Activated CD8-positive, alpha-beta T cell treated with anti-CD3 and anti-CD28 coated beads for 36 hours (primary cell): ENCODE measurements around the gene AGBL4. TPM values are rescaled to one million over a fixed set of nuclear protein-coding genes. Genes with fewer than 3 reads are reported as not detected.
A peak's percentile ranks its signal among the peaks of the same experiment; 100 is the strongest.

Source experiments
- ATAC-seq: fragments of 200-7000 bp; cut with Tn5 transposase; one replicate; pipeline ENCODE4 v1.10.0; 2021; ENCODE audit warnings: mild to moderate bottlenecking, moderate library complexity
- CTCF ChIA-PET: fragments of 350-600 bp; sonication (Branson Sonifier 250); formaldehyde crosslinking; loops from one replicate; lab custom pipeline; 2021; ENCODE audit warnings: antibody characterized with exemption; lab: Charles Lee
- POLR2A ChIA-PET: fragments of 350-600 bp; sonication (Branson Sonifier 250); formaldehyde crosslinking; loops from one replicate; lab custom pipeline; 2021; ENCODE audit warnings: antibody characterized with exemption; lab: Charles Lee
- DNase-seq: peaks from one replicate; pipeline ENCODE4 v3.0.0-alpha.2; 2020
- H3K27ac Mint-ChIP-seq: one replicate; pipeline ENCODE4 v1.8.0; 2021; ENCODE audit warnings: mild to moderate bottlenecking, mixed read lengths
- H3K27me3 Mint-ChIP-seq: one replicate; pipeline ENCODE4 v1.8.0; 2021; ENCODE audit warnings: mixed read lengths
- H3K36me3 Mint-ChIP-seq: one replicate; pipeline ENCODE4 v1.8.0; 2021; ENCODE audit warnings: low read depth, mixed read lengths
- H3K4me1 Mint-ChIP-seq: one replicate; pipeline ENCODE4 v1.8.0; 2021; ENCODE audit warnings: low read depth, mixed read lengths
- H3K4me3 Mint-ChIP-seq: one replicate; pipeline ENCODE4 v1.8.0; 2021; ENCODE audit warnings: mild to moderate bottlenecking, moderate library complexity, mixed read lengths
- H3K9me3 Mint-ChIP-seq: one replicate; pipeline ENCODE4 v1.8.0; 2021; ENCODE audit warnings: mixed read lengths
- intact Hi-C: fragments of 100-400 bp; cut with micrococcal nuclease; formaldehyde crosslinking; loops from one replicate; pipeline ENCODE4 v1.10.0; 2022
- total RNA-seq, 2 experiments: library from RNA; stranded (reverse); gene quantifications; one replicate each; pipeline ENCODE4 v1.2.3, GENCODE V29; 2021
- TF ChIP-seq, protein P1 (sequence below): fragments of 200-600 bp; IDR thresholded peaks from one replicate; pipeline ENCODE4 v1.8.0; 2022; ENCODE audit warnings: antibody characterized with exemption, mild to moderate bottlenecking

The AGBL4 gene
- total RNA-seq, 2 experiments from 2014 or later = 0.14 TPM; not detected in 1

DNA sequence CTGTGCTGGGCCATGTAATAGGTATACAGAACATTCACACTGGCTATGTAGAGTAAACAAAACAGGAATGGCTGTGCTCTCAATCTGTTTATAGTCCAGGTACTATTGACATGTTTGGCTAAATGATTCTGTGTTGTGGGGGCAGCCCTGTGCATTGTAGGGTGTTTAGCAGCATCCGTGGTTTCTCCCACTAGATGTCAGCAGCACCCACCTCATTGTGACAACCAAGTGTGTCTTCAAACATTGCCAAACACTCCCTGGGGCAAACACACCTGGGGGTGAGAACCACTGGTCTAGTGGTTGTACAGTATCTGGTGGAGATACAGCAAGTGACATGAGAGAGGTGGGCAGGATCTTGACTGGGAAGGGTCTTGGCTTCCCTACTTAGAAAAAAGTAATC is 1471.3 kb downstream of the AGBL4 start:
- H3K27me3 Mint-ChIP-seq = no peaks in the 10 kb centered on the region
- POLR2A ChIA-PET = no interaction called here
- DNase-seq = peak; percentile 28
- no peak overlapping the region for H3K4me3 Mint-ChIP-seq
- no peaks in the 10 kb centered on the region for H3K9me3 Mint-ChIP-seq
- TF ChIP-seq, protein P1, sequence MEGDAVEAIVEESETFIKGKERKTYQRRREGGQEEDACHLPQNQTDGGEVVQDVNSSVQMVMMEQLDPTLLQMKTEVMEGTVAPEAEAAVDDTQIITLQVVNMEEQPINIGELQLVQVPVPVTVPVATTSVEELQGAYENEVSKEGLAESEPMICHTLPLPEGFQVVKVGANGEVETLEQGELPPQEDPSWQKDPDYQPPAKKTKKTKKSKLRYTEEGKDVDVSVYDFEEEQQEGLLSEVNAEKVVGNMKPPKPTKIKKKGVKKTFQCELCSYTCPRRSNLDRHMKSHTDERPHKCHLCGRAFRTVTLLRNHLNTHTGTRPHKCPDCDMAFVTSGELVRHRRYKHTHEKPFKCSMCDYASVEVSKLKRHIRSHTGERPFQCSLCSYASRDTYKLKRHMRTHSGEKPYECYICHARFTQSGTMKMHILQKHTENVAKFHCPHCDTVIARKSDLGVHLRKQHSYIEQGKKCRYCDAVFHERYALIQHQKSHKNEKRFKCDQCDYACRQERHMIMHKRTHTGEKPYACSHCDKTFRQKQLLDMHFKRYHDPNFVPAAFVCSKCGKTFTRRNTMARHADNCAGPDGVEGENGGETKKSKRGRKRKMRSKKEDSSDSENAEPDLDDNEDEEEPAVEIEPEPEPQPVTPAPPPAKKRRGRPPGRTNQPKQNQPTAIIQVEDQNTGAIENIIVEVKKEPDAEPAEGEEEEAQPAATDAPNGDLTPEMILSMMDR = no peak
- H3K36me3 Mint-ChIP-seq = no peaks in the 10 kb centered on the region
- no peaks in the 10 kb centered on the region for H3K4me1 Mint-ChIP-seq
- CTCF ChIA-PET = interaction anchor here (1.0 kb wide), 1 partner anchor 10 kb away, joined by 5 read pairs; no protein-coding TSS in a partner anchor
- H3K27ac Mint-ChIP-seq = no peak overlapping the region
- ATAC-seq = no peak
- intact Hi-C loops = no loop called here

DNA sequence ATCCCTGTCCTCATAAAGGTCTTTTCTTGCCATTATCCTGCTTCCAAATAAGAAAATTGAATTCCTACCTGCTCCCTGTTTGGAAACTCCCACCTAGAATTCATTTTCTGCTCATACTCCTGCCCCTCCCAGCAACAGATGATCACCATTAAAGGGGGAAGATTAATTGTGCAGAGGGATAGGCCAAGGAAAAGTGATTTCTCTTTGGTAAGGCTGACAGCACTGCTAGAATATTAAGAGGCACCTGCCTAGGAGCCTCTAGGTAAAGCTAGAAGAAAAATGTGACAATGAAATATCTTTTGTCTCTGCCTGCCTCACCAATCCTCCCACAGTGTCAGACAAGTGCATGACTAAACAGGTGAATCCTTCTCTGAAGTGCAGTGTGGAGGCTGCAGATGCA is 1474.8 kb downstream of the AGBL4 start:
- H3K27ac Mint-ChIP-seq = no peak overlapping the region
- H3K36me3 Mint-ChIP-seq = no peaks in the 10 kb centered on the region
- TF ChIP-seq, protein P1 = no peak
- no peak for ATAC-seq
- intact Hi-C loops = no loop called here
- POLR2A ChIA-PET = no interaction called here
- DNase-seq = no peak
- no peaks in the 10 kb centered on the region for H3K9me3 Mint-ChIP-seq
- CTCF ChIA-PET = no interaction called here
- no peak overlapping the region for H3K4me3 Mint-ChIP-seq
- peaks cover 5% of the 10 kb centered on the region for H3K27me3 Mint-ChIP-seq
- no peaks in the 10 kb centered on the region for H3K4me1 Mint-ChIP-seq

DNA sequence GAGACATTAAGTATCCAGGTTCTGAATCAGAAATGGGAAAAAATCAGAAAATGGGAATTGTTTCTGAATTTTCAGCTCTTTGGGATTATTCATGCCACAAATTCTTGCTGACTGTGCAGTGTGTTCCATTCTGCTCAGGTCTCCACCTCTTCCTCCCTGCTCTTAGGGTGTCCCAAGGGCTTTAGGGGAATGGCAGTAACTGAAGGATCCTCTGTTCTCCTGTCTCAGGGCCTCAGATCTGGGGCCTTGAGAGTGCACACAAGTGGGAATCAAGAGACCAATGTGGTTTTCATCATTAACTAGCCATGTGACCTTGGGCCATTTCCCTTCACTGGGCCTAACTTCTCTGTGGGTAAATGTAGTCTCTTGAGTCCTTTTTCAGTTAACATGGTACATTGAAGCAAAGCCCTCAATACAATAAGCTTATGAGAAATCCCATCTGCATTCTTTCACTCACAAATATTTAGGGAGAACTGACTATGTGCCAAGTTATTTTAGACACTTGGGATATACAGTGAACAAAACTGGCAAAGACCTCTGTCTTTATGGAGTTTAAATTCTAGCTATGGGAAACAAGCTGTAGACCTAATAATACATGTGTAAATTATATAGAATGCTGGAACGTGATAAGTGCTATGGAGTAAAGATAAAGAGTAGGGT is 1476.1 kb downstream of the AGBL4 start:
- ChIA-PET POLR2A (no interaction called here), CTCF (interaction anchor here (0.9 kb wide), 1 partner anchor 25 kb away, joined by 3 read pairs; no protein-coding TSS in a partner anchor)
- TF ChIP-seq, protein P1 = no peak
- Mint-ChIP-seq H3K27ac (no peak overlapping the region), H3K4me3 (no peak overlapping the region), H3K4me1 (no peaks in the 10 kb centered on the region), H3K27me3 (peaks cover 6% of the 10 kb centered on the region), H3K9me3 (no peaks in the 10 kb centered on the region), H3K36me3 (no peaks in the 10 kb centered on the region)
- intact Hi-C loops = no loop called here
- DNase-seq = no peak
- ATAC-seq = no peak

DNA sequence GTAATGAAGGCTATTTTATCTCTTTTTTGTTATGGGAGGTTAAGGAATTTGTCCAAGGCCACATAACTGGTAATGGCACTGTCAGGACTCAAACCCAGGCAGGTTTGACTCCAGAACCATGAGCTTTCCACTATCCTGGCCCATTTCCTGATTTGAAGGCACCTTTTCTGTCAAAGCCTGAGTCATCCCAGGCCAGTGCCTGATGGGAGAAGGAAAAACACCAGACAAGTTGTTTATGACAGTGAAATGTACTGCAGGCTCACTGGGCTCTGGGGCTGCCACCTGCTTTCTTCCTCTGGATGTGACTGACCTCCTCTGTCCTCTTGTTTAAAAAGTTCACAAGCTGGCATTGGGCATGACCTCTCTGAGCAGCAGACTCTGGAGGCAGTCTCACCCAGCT is 1479.9 kb downstream of the AGBL4 start:
- no peak for DNase-seq
- Mint-ChIP-seq H3K4me1 (no peaks in the 10 kb centered on the region), H3K4me3 (no peak overlapping the region), H3K27ac (no peak overlapping the region), H3K27me3 (peaks cover 8% of the 10 kb centered on the region), H3K36me3 (no peaks in the 10 kb centered on the region), H3K9me3 (no peaks in the 10 kb centered on the region)
- TF ChIP-seq, protein P1 = no peak
- no peak for ATAC-seq
- ChIA-PET POLR2A (no interaction called here), CTCF (no interaction called here)
- intact Hi-C loops = no loop called here

DNA sequence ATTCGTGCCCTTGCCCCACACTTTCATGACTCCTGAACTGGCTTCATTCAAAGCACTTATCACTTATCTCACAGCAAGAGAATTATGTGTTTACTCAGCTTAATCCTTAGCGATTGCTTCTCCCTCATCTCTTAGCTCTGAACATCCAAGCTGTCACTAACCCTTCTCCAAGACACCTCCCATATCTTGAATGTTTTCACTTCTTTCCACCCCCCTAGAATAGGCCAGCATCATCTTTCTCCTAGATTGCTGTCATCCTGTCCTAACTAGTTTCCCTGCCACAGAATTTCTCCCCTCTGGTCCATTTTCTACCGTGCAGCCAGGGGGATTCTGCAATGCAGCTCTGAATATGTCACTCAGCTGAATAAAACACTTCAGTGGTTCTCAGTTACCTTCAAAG is 1483.2 kb downstream of the AGBL4 start:
- POLR2A ChIA-PET = no interaction called here
- no peak overlapping the region for H3K4me3 Mint-ChIP-seq
- DNase-seq = no peak
- no peak for ATAC-seq
- intact Hi-C loops = no loop called here
- peaks cover 14% of the 10 kb centered on the region for H3K27me3 Mint-ChIP-seq
- H3K9me3 Mint-ChIP-seq = no peaks in the 10 kb centered on the region
- no peak overlapping the region for H3K27ac Mint-ChIP-seq
- H3K36me3 Mint-ChIP-seq = no peaks in the 10 kb centered on the region
- CTCF ChIA-PET = interaction anchor here (0.6 to 2.6 kb wide), 2 partner anchors 10 to 136 kb away, joined by 3 to 11 read pairs; no protein-coding TSS in a partner anchor
- H3K4me1 Mint-ChIP-seq = no peaks in the 10 kb centered on the region
- TF ChIP-seq, protein P1 = no peak
